PC-3 (cell line): ENCODE results near the gene TBL3. TPM values are rescaled to one million over a fixed set of nuclear protein-coding genes. Genes with fewer than 3 reads are reported as not detected.
A peak's percentile ranks its signal among the peaks of the same experiment; 100 is the strongest.

Experiments
- ATAC-seq: fragments of 200-7000 bp; cut with Tn5 transposase; 2 replicates; pipeline ENCODE4 v1.9.1; 2020; ENCODE audit warnings: mild to moderate bottlenecking, moderate library complexity
- BruUV-seq: library from RNA; stranded (reverse); fragments of 400-500 nt; replicated peaks from 2 replicates; lab custom pipeline; 2021; lab: Mats Ljungman, UMichigan
- CTCF ChIA-PET: fragments of 300-600 bp; sonication (Branson Sonifier 250); formaldehyde crosslinking; loops from one replicate; lab custom pipeline; 2022; ENCODE audit warnings: antibody characterized with exemption; lab: Charles Lee
- POLR2A ChIA-PET: fragments of 300-600 bp; sonication (Branson Sonifier 250); formaldehyde crosslinking; loops from one replicate; lab custom pipeline; 2022; ENCODE audit warnings: antibody characterized with exemption; ENCODE audit not compliant: unreplicated experiment; lab: Charles Lee
- DNase-seq: peaks from one replicate; pipeline ENCODE4 v3.0.0-alpha.2; 2015
- H2AFZ ChIP-seq: fragments of 300-600 bp; sonication (generic); 2 replicates; pipeline ENCODE4 v1.6.0; 2016; ENCODE audit warnings: antibody characterized with exemption, low read length
- H3F3A ChIP-seq: fragments of 300-600 bp; sonication (generic); one replicate; pipeline ENCODE4 v1.6.0; 2017; ENCODE audit warnings: antibody characterized with exemption, low read length, control low read depth, mild to moderate bottlenecking; ENCODE audit not compliant: unreplicated experiment
- H3K27ac ChIP-seq: fragments of 300-600 bp; sonication (generic); 2 replicates; pipeline ENCODE4 v1.5.1; 2016; ENCODE audit warnings: mild to moderate bottlenecking, low read length
- H3K27me3 ChIP-seq: fragments of 300-600 bp; sonication (generic); 2 replicates; pipeline ENCODE4 v1.6.1; 2016; ENCODE audit warnings: low read length, mixed read lengths
- H3K36me3 ChIP-seq: fragments of 300-600 bp; sonication (generic); 2 replicates; pipeline ENCODE4 v1.6.1; 2016; ENCODE audit warnings: low read depth, mixed run types, low read length, mixed read lengths
- H3K4me1 ChIP-seq: fragments of 300-600 bp; sonication (generic); 2 replicates; pipeline ENCODE4 v1.5.1; 2016; ENCODE audit warnings: low read length; ENCODE audit not compliant: insufficient read depth
- H3K4me2 ChIP-seq: fragments of 300-600 bp; sonication (generic); 2 replicates; pipeline ENCODE4 v1.6.0; 2016; ENCODE audit warnings: low read length
- H3K4me3 ChIP-seq: fragments of 300-600 bp; sonication (generic); 2 replicates; pipeline ENCODE4 v1.5.1; 2016; ENCODE audit warnings: mild to moderate bottlenecking, low read length, mixed read lengths
- H3K79me2 ChIP-seq: fragments of 300-600 bp; sonication (generic); 2 replicates; pipeline ENCODE4 v1.6.1; 2017; ENCODE audit warnings: low read length, mixed read lengths
- H3K9ac ChIP-seq: fragments of 300-600 bp; sonication (generic); 2 replicates; pipeline ENCODE4 v1.6.0; 2016; ENCODE audit warnings: mild to moderate bottlenecking, low read length
- H3K9me2 ChIP-seq: fragments of 300-600 bp; sonication (generic); replicated peaks from 2 replicates; pipeline ENCODE4 v1.6.1; 2016; ENCODE audit warnings: mixed run types, low read length, mixed read lengths
- H3K9me3 ChIP-seq: fragments of 300-600 bp; sonication (generic); 2 replicates; pipeline ENCODE4 v1.6.1; 2016; ENCODE audit warnings: low read length, mixed read lengths
- H4K20me1 ChIP-seq: fragments of 300-600 bp; sonication (generic); 2 replicates; pipeline ENCODE4 v1.6.1; 2016; ENCODE audit warnings: low read length, mixed read lengths
- EZH2 ChIP-seq: fragments of 300-600 bp; sonication (generic); IDR thresholded peaks from one replicate; pipeline ENCODE4 v1.6.1; 2017; ENCODE audit warnings: antibody characterized with exemption, mild to moderate bottlenecking, low read length; ENCODE audit not compliant: unreplicated experiment
- EZH2phosphoT487 ChIP-seq: fragments of 300-600 bp; sonication (generic); IDR thresholded peaks from 2 replicates; pipeline ENCODE4 v1.6.1; 2018; ENCODE audit warnings: mild to moderate bottlenecking, antibody characterized with exemption, low read length, borderline replicate concordance
- intact Hi-C: fragments of 100-400 bp; cut with micrococcal nuclease; formaldehyde crosslinking; loops from 2 replicates; pipeline ENCODE4 v1.9.0; 2023
- total RNA-seq: library from RNA; depleted of rRNA; stranded (reverse); fragments of >200 nt; gene quantifications from 2 replicates; pipeline ENCODE4 v1.2.3, GENCODE V29; 2014
- TF ChIP-seq, protein P1 (sequence below): fragments of 300-600 bp; sonication (generic); conservative IDR thresholded peaks from 2 replicates; pipeline ENCODE4 v1.5.1; 2017; ENCODE audit warnings: antibody characterized with exemption, low read depth, mild to moderate bottlenecking, low read length

TBL3 gene
- total RNA-seq, 1 experiment from 2014 or later: 71.5 TPM

GRCh38 chr16:1973461-1974156, 1.8 kb downstream of the TBL3 start:
- H3K79me2 ChIP-seq: peaks cover 21% of the 10 kb centered on the region
- BruUV-seq: no TSS peak
- H3K4me3 ChIP-seq: peak overlapping the region; percentile 95; the same call in 1 of the 2 replicates
- H2AFZ ChIP-seq: no peak overlapping the region
- H3K9me3 ChIP-seq: no peaks in the 10 kb centered on the region
- H3K9ac ChIP-seq: no peak overlapping the region
- no peaks in the 10 kb centered on the region for H3F3A ChIP-seq
- H3K9me2 ChIP-seq: no peaks in the 10 kb centered on the region
- H3K4me2 ChIP-seq: peak overlapping the region; percentile 98
- H3K27me3 ChIP-seq: no peaks in the 10 kb centered on the region
- intact Hi-C loops: no loop called here
- H3K27ac ChIP-seq: no peak overlapping the region
- ATAC-seq (no peak), DNase-seq (no peak)
- CTCF ChIA-PET: no interaction called here
- H3K4me1 ChIP-seq: peaks cover under 1% of the 10 kb centered on the region; the same call in 1 of the 2 replicates
- POLR2A ChIA-PET: no interaction called here
- TF ChIP-seq, protein P1, sequence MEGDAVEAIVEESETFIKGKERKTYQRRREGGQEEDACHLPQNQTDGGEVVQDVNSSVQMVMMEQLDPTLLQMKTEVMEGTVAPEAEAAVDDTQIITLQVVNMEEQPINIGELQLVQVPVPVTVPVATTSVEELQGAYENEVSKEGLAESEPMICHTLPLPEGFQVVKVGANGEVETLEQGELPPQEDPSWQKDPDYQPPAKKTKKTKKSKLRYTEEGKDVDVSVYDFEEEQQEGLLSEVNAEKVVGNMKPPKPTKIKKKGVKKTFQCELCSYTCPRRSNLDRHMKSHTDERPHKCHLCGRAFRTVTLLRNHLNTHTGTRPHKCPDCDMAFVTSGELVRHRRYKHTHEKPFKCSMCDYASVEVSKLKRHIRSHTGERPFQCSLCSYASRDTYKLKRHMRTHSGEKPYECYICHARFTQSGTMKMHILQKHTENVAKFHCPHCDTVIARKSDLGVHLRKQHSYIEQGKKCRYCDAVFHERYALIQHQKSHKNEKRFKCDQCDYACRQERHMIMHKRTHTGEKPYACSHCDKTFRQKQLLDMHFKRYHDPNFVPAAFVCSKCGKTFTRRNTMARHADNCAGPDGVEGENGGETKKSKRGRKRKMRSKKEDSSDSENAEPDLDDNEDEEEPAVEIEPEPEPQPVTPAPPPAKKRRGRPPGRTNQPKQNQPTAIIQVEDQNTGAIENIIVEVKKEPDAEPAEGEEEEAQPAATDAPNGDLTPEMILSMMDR: no peak
- TF ChIP-seq EZH2 (no peak), EZH2phosphoT487 (no peak)
- no peaks in the 10 kb centered on the region for H4K20me1 ChIP-seq
- no peaks in the 10 kb centered on the region for H3K36me3 ChIP-seq

- ChIA-PET POLR2A (no interaction called here), CTCF (no interaction called here)
- peaks cover 5% of the 10 kb centered on the region for H3K4me1 ChIP-seq
- H4K20me1 ChIP-seq: no peaks in the 10 kb centered on the region
- H3K27ac ChIP-seq: no peak overlapping the region
- H3F3A ChIP-seq: no peaks in the 10 kb centered on the region
- H3K27me3 ChIP-seq: no peaks in the 10 kb centered on the region
- intact Hi-C loops: no loop called here
- no peaks in the 10 kb centered on the region for H3K9me3 ChIP-seq
- ATAC-seq: no peak
- H3K4me2 ChIP-seq: no peak overlapping the region
- BruUV-seq: no TSS peak
- TF ChIP-seq, protein P1: no peak
- TF ChIP-seq EZH2phosphoT487 (no peak), EZH2 (no peak)
- no peaks in the 10 kb centered on the region for H3K9me2 ChIP-seq
- peaks cover 21% of the 10 kb centered on the region for H3K79me2 ChIP-seq
- H3K36me3 ChIP-seq: no peaks in the 10 kb centered on the region
- no peak overlapping the region for H2AFZ ChIP-seq
- H3K4me3 ChIP-seq: no peak overlapping the region
- no peak for DNase-seq
- no peak overlapping the region for H3K9ac ChIP-seq
These were observed 2.6 kb downstream of the TBL3 start for GRCh38 chr16:1974157-1975070.
